ENCODE measurements around the gene BMF. TPM values are rescaled to one million over a fixed set of nuclear protein-coding genes. Genes with fewer than 3 reads are reported as not detected.

BMF gene
- total RNA-seq, 1 donor from 2014 or later, result 23.0 TPM

- H3K4me1 Mint-ChIP-seq, result peaks cover 77% of the 10 kb centered on the region
- no peaks in the 10 kb centered on the region for H3K9me3 Mint-ChIP-seq
- H3K27me3 Mint-ChIP-seq (ENCODE audit: low read depth), result peaks cover 2% of the 10 kb centered on the region
- H3K36me3 Mint-ChIP-seq (ENCODE audit: low read depth), result peaks cover 2% of the 10 kb centered on the region
- DNase-seq (ENCODE audit: low read depth, low spot score), result no peak
- H3K27ac Mint-ChIP-seq (ENCODE audit: unreplicated experiment), result no peak overlapping the region
- peak overlapping the region; percentile 24 for H3K4me3 Mint-ChIP-seq
- no peak for TF ChIP-seq CTCF (conservative IDR thresholded peaks at IDR 0.05)
Measured at GRCh38 chr15:40100947-40101905, 7.5 kb downstream of the BMF start.

GRCh38 chr15:40100123-40100946 lies 8.3 kb downstream of the BMF start:
- DNase-seq (ENCODE audit: low read depth, low spot score), result no peak
- peak overlapping the region; percentile 31 for H3K27ac Mint-ChIP-seq (ENCODE audit: unreplicated experiment)

GRCh38 chr15:40098489-40099261 lies 10.0 kb downstream of the BMF start:
- no peaks in the 10 kb centered on the region for H3K9me3 Mint-ChIP-seq
- TF ChIP-seq CTCF (conservative IDR thresholded peaks at IDR 0.05), result no peak
- H3K4me1 Mint-ChIP-seq, result peaks cover 72% of the 10 kb centered on the region
- H3K4me3 Mint-ChIP-seq, result peak overlapping the region; percentile 74
- H3K27ac Mint-ChIP-seq (ENCODE audit: unreplicated experiment), result peak overlapping the region; percentile 97
- H3K27me3 Mint-ChIP-seq (ENCODE audit: low read depth), result no peaks in the 10 kb centered on the region
- DNase-seq (ENCODE audit: low read depth, low spot score), result no peak
- H3K36me3 Mint-ChIP-seq (ENCODE audit: low read depth), result peaks cover 2% of the 10 kb centered on the region

More at GRCh38 chr15:40100123-40100946, 8.3 kb downstream of the BMF start:
- Mint-ChIP-seq H3K4me1 (peaks cover 76% of the 10 kb centered on the region), H3K36me3 (ENCODE audit: low read depth) (peaks cover 2% of the 10 kb centered on the region), H3K4me3 (peak overlapping the region; percentile 52), H3K27me3 (ENCODE audit: low read depth) (peaks cover 2% of the 10 kb centered on the region), H3K9me3 (no peaks in the 10 kb centered on the region)
- no peak for TF ChIP-seq CTCF (conservative IDR thresholded peaks at IDR 0.05)

GRCh38 chr15:40097968-40098476 lies 10.7 kb downstream of the BMF start:
- peaks cover 74% of the 10 kb centered on the region for H3K4me1 Mint-ChIP-seq
- H3K4me3 Mint-ChIP-seq, result peak overlapping the region; percentile 74
- TF ChIP-seq CTCF (conservative IDR thresholded peaks at IDR 0.05), result no peak
- H3K27ac Mint-ChIP-seq (ENCODE audit: unreplicated experiment), result peak overlapping the region; percentile 96
- no peaks in the 10 kb centered on the region for H3K9me3 Mint-ChIP-seq
- DNase-seq (ENCODE audit: low read depth, low spot score), result no peak
- peaks cover 2% of the 10 kb centered on the region for H3K36me3 Mint-ChIP-seq (ENCODE audit: low read depth)
- no peaks in the 10 kb centered on the region for H3K27me3 Mint-ChIP-seq (ENCODE audit: low read depth)

All from neural crest cell (in vitro differentiated cells).